Keratinocyte (primary cell): ENCODE data around the gene CTNNA2. TPM values are rescaled to one million over a fixed set of nuclear protein-coding genes. Genes with fewer than 3 reads are reported as not detected.

ENCODE experiments used
- DNase-seq: peaks from one replicate; pipeline ENCODE4 v3.0.0-alpha.2; 2011; ENCODE audit warnings: low read depth, missing footprints, low spot score
- FAIRE-seq: peaks from 2 replicates; lab custom pipeline; 2011; peaks lifted over from hg19 to GRCh38; lab: Jason Lieb, UNC
- H2AFZ ChIP-seq: 2 replicates; pipeline ENCODE4 v1.6.0; 2012; ENCODE audit warnings: low read length, control low read depth, inconsistent platforms; ENCODE audit not compliant: control insufficient read depth
- H3K27ac ChIP-seq: 2 replicates; pipeline ENCODE4 v1.5.1; 2011; ENCODE audit warnings: low read length; ENCODE audit not compliant: control insufficient read depth, insufficient read depth
- H3K27me3 ChIP-seq: 3 replicates; pipeline ENCODE4 v1.6.0; 2011; ENCODE audit warnings: low read length; ENCODE audit not compliant: control insufficient read depth, insufficient read depth; ENCODE audit errors: extremely low read depth
- H3K36me3 ChIP-seq, 2 experiments: 2 replicates in 1 of 2; 3 replicates in 1 of 2; pipeline ENCODE4 v1.5.1; 2011; ENCODE audit warnings: low read length in 2 of 2, mild to moderate bottlenecking in 1 of 2; ENCODE audit not compliant: control insufficient read depth in 2 of 2, insufficient read depth in 2 of 2; ENCODE audit errors: extremely low read depth in 1 of 2
- H3K4me1 ChIP-seq: 3 replicates; pipeline ENCODE4 v1.5.1; 2011; ENCODE audit warnings: low read length; ENCODE audit not compliant: control insufficient read depth, insufficient read depth; ENCODE audit errors: extremely low read depth
- H3K4me2 ChIP-seq: 3 replicates; pipeline ENCODE4 v1.6.0; 2011; ENCODE audit warnings: low read depth, low read length; ENCODE audit not compliant: control insufficient read depth, insufficient read depth; ENCODE audit errors: extremely low read depth
- H3K4me3 ChIP-seq, 3 experiments: fragments of 200-600 bp in 1 of 3; sonication (generic) in 1 of 3; 2 replicates in 2 of 3; 3 replicates in 1 of 3; pipeline ENCODE4 v1.5.1; 2011 to 2016; ENCODE audit warnings: low read length in 3 of 3, mild to moderate bottlenecking in 3 of 3, control low read depth in 2 of 3, inconsistent platforms in 1 of 3, low read depth in 1 of 3, mixed read lengths in 1 of 3, mixed run types in 1 of 3, moderate library complexity in 1 of 3; ENCODE audit not compliant: control insufficient read depth in 2 of 3, insufficient read depth in 2 of 3; ENCODE audit errors: extremely low read depth in 1 of 3
- H3K79me2 ChIP-seq: 2 replicates; pipeline ENCODE4 v1.6.0; 2012; ENCODE audit warnings: low read length; ENCODE audit not compliant: control insufficient read depth, insufficient read depth
- H3K9ac ChIP-seq: 3 replicates; pipeline ENCODE4 v1.6.0; 2011; ENCODE audit warnings: low read length; ENCODE audit not compliant: control insufficient read depth, insufficient read depth; ENCODE audit errors: extremely low read depth
- H3K9me1 ChIP-seq: 3 replicates; pipeline ENCODE4 v1.6.0; 2011; ENCODE audit warnings: low read length; ENCODE audit not compliant: control insufficient read depth, insufficient read depth; ENCODE audit errors: extremely low read depth
- H3K9me3 ChIP-seq: 2 replicates; pipeline ENCODE4 v1.5.1; 2012; ENCODE audit warnings: low read depth, low read length; ENCODE audit not compliant: control insufficient read depth
- H4K20me1 ChIP-seq: 3 replicates; pipeline ENCODE4 v1.6.0; 2011; ENCODE audit warnings: low read length; ENCODE audit not compliant: control insufficient read depth, insufficient read depth; ENCODE audit errors: extremely low read depth
- EZH2 ChIP-seq: IDR thresholded peaks from one replicate; pipeline ENCODE4 v1.6.1; 2012; ENCODE audit warnings: inconsistent platforms, mild to moderate bottlenecking, low read length, moderate library complexity
- dilution Hi-C: fragments of 300-500 bp; cut with MboI; formaldehyde crosslinking; loops from one replicate; pipeline ENCODE4 v1.7.0; 2020; ENCODE audit warnings: low sequenced_read_pairs; ENCODE audit not compliant: extremely low pct_ligation_motif_present
- polyA plus RNA-seq, 5 experiments: library from polyadenylated mRNA; depleted of rRNA in 3 of 5; stranded (reverse) in 3 of 5; stranded (forward) in 1 of 5; unstranded in 1 of 5; fragments of >200 nt; gene quantifications; 1 replicate in 1 of 5; 2 replicates in 3 of 5; 3 replicates in 1 of 5; pipeline versions ENCODE4 v1.2.1 to v1.2.3, GENCODE V29; 2011 to 2012; ENCODE audit warnings: missing spikeins in 2 of 5, low read depth in 1 of 5, low replicate concordance in 1 of 5
- TF ChIP-seq, protein P1 (sequence below), 3 experiments: IDR thresholded peaks in 1 of 3; conservative IDR thresholded peaks in 1 of 3; optimal IDR thresholded peaks in 1 of 3; 2 replicates in 2 of 3; 3 replicates in 1 of 3; pipeline versions ENCODE3 to v1.5.1; 2011; ENCODE audit warnings: low read length in 3 of 3, mild to moderate bottlenecking in 3 of 3, moderate library complexity in 2 of 3, control low read depth in 1 of 3, inconsistent platforms in 1 of 3; ENCODE audit not compliant: insufficient read depth in 2 of 3; ENCODE audit errors: extremely low read depth in 1 of 3

The CTNNA2 gene
- polyA plus RNA-seq, 1 donor (not counting 4 experiments of a cell fraction or from before 2014, with no cell fraction given) = not detected

DNA sequence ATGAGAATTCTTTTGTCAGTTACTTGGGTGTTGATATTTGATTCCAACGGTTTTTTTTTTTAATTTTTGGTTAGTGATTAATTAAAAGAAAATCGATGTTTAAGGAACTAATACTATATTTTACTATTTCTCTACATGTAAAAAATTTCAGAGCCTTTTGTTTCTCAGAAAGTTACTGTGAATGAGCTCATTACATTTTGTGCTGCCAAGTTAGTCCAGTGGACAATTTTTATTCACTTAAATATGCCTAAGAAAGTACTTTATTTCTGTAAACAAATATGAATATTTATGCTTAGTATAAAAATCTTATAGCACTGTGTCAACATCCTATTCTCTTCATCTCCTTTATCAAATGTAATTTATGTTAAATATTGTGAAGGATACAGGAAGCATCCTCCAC, 309.3 kb downstream of the CTNNA2 start:
- Histone ChIP-seq H3K4me2 (no peak overlapping the region), H2AFZ (no peak overlapping the region), H3K9ac (no peak overlapping the region), H3K4me1 (no peaks in the 10 kb centered on the region), H3K36me3 (no peaks in the 10 kb centered on the region), H3K27ac (no peak overlapping the region), H3K79me2 (no peaks in the 10 kb centered on the region), H3K4me3 (no peak overlapping the region), H3K9me3 (no peaks in the 10 kb centered on the region), H3K27me3 (no peaks in the 10 kb centered on the region), H3K9me1 (no peaks in the 10 kb centered on the region), H4K20me1 (no peaks in the 10 kb centered on the region)
- dilution Hi-C loops = no loop called here
- FAIRE-seq (no peak), DNase-seq (no peak)
- TF ChIP-seq, protein P1, sequence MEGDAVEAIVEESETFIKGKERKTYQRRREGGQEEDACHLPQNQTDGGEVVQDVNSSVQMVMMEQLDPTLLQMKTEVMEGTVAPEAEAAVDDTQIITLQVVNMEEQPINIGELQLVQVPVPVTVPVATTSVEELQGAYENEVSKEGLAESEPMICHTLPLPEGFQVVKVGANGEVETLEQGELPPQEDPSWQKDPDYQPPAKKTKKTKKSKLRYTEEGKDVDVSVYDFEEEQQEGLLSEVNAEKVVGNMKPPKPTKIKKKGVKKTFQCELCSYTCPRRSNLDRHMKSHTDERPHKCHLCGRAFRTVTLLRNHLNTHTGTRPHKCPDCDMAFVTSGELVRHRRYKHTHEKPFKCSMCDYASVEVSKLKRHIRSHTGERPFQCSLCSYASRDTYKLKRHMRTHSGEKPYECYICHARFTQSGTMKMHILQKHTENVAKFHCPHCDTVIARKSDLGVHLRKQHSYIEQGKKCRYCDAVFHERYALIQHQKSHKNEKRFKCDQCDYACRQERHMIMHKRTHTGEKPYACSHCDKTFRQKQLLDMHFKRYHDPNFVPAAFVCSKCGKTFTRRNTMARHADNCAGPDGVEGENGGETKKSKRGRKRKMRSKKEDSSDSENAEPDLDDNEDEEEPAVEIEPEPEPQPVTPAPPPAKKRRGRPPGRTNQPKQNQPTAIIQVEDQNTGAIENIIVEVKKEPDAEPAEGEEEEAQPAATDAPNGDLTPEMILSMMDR (optimal IDR thresholded peaks at IDR 0.05 in 1 of 3, IDR thresholded peaks at IDR 0.05 in 1 of 3, conservative IDR thresholded peaks at IDR 0.05 in 1 of 3; ENCODE audit: extremely low read depth in 1 of 3, insufficient read depth in 2 of 3, low read length in 3 of 3) = no peak
- TF ChIP-seq EZH2 = no peak

DNA sequence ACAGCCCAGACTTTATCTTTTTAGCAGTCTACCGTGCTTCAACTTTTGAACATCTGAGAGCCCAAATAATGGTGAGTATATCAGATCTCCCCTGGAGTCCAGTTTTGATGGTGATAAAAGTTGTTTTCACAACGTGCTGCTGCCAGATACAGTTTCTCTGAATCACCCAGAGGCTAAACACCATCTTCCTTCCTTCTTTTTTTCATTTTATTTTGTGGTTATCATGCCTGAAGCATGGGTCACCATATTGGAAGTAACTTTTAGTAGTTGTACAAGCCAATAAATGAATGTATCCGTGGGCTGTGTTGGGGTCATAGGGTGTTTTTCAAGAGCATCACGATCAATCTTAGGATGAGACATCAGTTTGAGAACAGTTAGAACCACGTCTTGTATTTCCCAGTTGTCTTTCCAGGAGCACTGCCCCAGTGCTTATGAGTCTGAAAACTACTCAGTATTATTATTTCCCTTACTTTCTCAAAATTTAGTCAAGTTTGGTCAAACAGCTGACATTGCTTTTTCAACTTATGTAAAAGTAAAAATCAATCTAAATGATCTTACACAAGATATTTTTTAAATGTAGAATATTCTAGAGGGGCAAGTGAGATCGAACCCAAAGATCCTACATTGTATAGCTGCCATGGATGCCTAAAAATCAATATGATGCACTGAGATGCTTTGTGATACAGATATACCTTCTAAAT, 311.4 kb downstream of the CTNNA2 start:
- H3K4me2 ChIP-seq = no peak overlapping the region
- no peak overlapping the region for H2AFZ ChIP-seq
- TF ChIP-seq, protein P1 (optimal IDR thresholded peaks at IDR 0.05 in 1 of 3, IDR thresholded peaks at IDR 0.05 in 1 of 3, conservative IDR thresholded peaks at IDR 0.05 in 1 of 3; ENCODE audit: extremely low read depth in 1 of 3, insufficient read depth in 2 of 3, low read length in 3 of 3) = no peak
- no peak for TF ChIP-seq EZH2
- no peaks in the 10 kb centered on the region for H3K9me3 ChIP-seq
- H3K4me1 ChIP-seq = no peaks in the 10 kb centered on the region
- no peak overlapping the region for H3K4me3 ChIP-seq
- no peak for FAIRE-seq
- no peak overlapping the region for H3K27ac ChIP-seq
- no peak overlapping the region for H3K9ac ChIP-seq
- H4K20me1 ChIP-seq = no peaks in the 10 kb centered on the region
- no peaks in the 10 kb centered on the region for H3K36me3 ChIP-seq
- dilution Hi-C loops = no loop called here
- DNase-seq = no peak
- no peaks in the 10 kb centered on the region for H3K79me2 ChIP-seq
- no peaks in the 10 kb centered on the region for H3K27me3 ChIP-seq
- H3K9me1 ChIP-seq = no peaks in the 10 kb centered on the region
